NCI-H345 (cell line): ENCODE data around the gene TOR1B.
"Not testable (repeated sequence)": the region's sequence is repeated elsewhere in the genome, so short reads cannot be mapped to it uniquely, and the experiment has no call there.

Source experiments
- DNase-seq: peaks from one replicate; lab custom pipeline; 2025; lab: John Stamatoyannopoulos, UW

The TOR1B gene

GRCh38 chr9:129776566-129776937 is 26.4 kb upstream of the TOR1B start:
- no peak for DNase-seq

DNA sequence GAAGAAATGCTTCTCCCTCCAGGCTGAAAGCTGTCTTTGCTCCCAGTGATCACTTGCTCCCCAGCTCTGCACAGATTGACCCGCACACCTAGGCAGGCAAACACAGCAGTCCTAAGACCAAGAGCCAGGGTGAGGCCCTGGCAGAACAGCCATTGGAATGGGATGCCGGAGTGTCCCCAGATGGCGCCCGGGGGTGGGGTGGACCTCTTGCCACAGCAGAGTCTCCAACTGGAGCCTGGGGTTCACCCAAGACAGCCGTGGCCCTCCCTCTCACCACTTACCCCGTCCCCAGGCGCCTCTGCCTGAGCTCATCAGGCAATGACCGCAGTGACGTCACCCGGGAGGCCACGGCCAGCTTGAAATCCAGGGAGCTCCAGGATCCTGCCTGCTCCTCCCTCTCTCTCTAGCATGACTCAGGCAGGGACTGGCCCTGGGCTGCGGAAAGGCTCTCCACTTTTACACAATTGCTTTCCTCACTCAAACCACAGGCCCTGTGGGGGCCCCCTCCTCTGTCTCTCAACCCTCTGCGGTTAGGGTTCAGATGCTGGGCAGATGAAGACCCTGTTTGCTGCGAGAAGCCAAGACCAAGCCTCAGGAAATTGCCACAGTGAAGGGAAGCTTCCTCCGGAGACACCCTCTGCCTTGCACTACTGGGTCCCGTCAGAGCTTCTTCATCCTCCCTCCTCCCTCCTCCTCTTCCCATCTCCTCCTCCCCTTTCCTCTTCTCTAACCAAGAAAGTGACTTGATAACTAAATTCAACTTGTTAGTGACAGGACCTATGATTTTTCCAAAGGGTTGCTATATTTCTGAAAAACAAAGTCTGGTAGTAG is 25.8 kb upstream of the TOR1B start:
- no peak for DNase-seq

DNA sequence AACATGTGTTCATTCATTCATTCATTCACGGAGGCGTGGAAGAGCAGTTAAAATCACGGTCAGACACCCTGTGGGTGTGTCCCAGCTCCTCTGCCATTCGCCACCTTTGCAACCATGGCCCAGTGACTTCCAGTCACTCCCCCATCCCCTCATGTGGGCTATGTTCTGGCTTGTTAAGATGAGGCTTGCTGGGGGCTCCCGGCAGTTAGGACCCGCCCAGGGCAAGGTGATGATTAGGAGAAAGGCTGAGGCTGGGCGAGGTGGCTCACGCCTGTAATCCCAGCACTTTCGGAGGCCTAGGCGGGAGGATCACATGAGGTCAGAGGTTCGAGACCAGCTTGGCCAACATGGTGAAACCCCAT is 25.2 kb upstream of the TOR1B start:
- no peak for DNase-seq

DNA sequence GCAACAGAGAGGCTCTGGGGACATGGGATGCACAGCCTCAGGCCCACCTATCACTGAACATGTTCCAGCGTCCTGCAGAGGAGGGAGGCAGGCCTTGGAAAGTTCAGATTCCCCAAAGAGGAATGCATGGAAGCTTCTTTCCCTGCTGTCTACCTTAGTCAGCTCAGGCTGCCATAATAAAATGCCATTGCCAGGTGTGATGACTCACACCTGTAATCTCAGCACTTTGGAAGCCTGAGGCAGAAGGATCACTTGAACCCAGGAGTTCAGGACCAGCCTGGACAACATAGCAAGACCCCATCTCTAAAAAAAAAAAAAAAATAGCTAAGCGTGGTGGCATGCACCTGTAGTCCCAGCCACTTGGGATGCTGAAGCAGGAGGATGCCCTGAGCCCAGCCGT is 24.5 kb upstream of the TOR1B start:
- DNase-seq: no peak

GRCh38 chr9:129779560-129780190 is 23.3 kb upstream of the TOR1B start:
- no peak for DNase-seq

DNA sequence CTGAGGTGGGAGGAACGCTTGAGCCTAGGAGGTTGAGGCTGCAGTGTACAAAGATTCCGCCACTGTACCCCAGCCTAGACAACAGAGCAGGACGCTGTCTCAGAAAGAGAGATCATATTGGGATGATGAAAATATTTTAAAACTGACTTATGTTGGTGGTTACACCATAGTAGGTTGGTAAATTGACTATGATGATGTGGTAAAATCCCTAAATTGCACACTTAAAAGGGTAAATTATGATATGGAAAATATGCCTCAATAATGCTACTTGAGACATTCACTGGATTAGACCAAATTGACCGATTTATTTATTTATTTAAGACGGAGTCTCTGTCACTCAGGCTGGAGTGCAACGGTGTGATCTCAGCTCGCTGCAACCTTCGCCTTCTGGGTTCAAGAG is 21.9 kb upstream of the TOR1B start:
- no peak for DNase-seq

- no peak for DNase-seq
These were observed 21.0 kb upstream of the TOR1B start for GRCh38 chr9:129781981-129782380.

DNA sequence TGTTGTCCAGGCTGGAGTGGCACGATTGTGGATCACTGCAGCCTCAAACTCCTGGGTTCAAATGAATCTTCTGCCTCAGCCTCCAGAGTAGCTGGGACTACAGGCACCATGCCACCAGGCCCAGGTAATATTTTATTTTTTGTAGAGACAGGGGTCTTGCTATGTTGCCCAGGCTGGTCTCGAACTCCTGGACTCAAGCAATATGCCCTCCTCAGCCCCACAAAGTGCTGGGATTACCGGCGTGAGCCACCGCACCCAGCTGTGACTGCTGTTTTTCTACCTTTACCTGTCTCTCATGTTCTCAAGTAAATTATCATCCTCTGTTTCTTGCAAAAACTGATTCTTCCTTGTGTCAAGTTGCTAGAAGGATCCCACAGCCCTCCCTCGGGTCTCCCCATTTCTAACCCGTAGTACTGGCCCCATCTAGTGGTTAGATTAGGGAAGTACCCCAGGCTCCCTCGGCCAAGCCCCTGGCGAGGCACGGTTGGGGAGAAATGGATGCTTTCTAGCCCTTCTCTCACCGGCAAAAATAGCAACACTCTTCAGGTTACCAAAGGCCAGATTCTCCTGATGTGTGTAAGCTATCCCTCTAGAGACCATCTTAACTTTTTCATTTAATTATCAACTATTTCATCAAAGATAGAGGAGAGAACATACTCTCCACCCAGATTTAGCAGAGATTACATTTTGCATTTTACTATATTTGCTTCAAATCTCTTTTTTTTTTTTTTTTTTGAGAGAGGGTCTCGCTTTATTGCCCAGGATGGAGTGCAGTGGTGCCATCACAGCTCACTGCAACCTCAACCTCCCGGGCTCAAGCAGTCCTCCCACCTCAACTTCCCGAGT is 19.2 kb upstream of the TOR1B start:
- peak; percentile 71 for DNase-seq

- not testable (repeated sequence) for DNase-seq
These were observed 18.0 kb upstream of the TOR1B start for GRCh38 chr9:129784970-129785369.

DNA sequence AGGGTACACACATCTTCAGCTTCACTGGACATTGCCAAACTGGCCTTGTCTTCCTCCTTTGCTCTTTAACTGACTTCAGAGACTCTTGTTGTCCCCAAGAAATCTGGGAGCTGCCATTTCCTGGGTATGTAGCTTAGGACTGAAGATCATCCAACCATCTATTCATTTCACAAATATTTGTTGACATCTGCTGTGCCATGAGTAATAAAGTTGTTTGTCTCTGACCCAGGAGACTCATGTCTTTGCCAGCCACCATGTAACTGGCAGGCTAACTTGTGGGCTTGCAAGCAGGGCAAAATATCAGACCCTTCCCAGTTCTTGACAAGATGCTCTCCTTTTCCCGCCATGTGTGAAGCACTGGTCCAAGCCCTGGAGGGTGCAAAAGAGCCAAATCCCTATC is 17.1 kb upstream of the TOR1B start:
- DNase-seq: no peak

- DNase-seq: no peak
These were observed 16.5 kb upstream of the TOR1B start for GRCh38 chr9:129786481-129786880.

- no peak for DNase-seq
These were observed 8.4 kb upstream of the TOR1B start for GRCh38 chr9:129794549-129794948.

- DNase-seq: not testable (repeated sequence)
These were observed 7.0 kb upstream of the TOR1B start for GRCh38 chr9:129796029-129796428.

- DNase-seq: no peak
These were observed 4.0 kb upstream of the TOR1B start for GRCh38 chr9:129798973-129799372.

GRCh38 chr9:129801504-129801903 is 1.5 kb upstream of the TOR1B start:
- DNase-seq: no peak

- no peak for DNase-seq
These were observed 684 bp downstream of the TOR1B start for GRCh38 chr9:129803676-129804060.

DNA sequence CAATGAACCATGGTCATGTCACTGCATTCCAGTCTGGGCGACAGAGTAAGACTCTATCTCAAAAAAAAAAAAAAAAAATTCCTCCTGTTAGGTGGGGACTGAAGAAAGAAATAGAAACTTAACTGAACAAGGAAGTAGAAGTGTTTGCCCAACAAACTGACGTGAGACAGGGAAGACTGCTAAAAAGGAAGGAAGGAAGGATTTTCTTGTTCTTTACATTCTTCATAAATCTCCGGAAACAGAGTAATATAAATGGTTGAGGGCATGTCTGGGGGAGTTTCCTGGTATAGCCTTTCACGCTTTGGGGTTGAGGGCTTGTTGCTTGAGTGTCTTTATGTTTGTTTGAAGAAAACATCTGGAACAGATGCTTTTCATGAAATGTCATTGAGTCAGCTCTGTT is 3.1 kb downstream of the TOR1B start:
- no peak for DNase-seq

- DNase-seq: no peak
These were observed 6.4 kb downstream of the TOR1B start for GRCh38 chr9:129809346-129809745.

GRCh38 chr9:129810116-129810515 is 7.1 kb downstream of the TOR1B start:
- DNase-seq: no peak

DNA sequence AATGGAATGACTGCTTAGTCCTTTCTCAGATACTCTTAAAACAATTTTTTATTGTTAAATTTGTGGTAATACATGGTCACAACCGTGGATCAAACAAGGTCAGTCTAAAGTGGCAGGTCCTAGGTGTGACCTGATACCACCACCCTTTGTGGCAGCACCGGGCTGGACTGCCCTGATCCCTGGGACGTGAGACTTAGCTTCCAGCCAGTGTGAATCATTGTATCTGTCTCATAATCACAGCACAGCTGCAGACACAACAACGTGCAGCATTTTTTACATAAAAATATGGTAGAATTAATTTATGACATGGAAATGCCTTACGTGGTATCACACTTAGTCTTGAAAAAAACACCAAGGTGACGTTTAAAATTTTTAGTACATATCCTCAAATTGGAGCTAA is 7.8 kb downstream of the TOR1B start:
- no peak for DNase-seq

DNA sequence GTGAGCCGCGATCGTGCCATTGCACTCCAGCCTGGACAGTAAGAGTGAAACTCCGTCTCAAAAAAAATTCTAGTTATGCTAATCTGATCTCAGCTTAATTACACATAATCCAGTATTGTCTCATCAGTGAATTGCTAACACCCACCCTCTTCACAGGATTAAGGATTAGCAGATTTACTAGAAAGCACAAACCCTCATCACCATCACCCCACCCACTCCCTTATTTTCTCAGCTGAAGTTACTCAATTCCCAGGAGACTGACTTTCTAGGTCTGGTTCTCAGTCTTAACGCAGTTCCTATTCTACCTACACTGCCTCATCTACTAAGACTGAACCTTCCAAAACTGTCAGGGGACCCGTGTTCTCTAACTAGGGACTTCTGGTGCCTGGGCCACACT is 9.0 kb downstream of the TOR1B start:
- DNase-seq: no peak

DNA sequence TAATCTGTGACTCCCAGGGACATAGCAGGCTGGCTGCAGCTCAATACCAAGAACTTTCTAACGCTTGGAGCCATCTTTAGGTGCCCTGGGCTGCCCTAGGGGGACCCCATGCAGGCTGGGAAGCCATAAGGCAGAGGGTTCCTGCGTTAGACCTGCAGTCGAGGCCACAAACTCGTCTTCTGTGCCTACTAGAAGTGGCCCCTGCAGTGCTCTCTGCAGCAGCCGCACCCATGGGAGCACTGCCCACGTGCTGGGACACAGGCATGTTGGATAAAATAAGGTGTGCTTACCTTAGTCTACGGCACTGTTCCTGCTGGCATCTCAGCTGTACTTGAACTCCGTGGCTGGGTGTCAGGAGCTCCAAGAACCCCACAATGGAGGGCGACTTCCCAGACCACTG is 9.4 kb downstream of the TOR1B start:
- DNase-seq: no peak

DNA sequence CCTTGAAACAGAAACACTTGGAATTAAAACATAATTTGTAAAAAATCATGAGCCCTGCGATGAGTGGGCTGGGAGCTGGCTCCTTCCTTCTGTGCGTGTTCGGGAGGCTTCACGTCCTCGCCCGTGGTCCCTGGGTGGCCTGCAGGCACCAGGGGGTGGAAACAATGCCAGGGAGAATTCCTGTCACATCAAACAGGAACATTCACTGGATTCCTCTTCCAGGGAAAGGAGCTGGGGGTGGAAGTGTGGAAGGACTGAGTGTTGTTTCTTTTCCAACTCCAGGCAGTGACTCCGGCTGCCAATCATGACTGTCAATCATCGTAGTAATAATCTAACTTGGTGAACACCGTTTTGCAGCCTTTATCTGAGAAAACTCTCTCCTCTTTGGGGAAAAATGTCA is 10.7 kb downstream of the TOR1B start:
- DNase-seq: no peak
